Measurements from ENCODE around the gene NUP107.
A peak's percentile ranks its signal among the peaks of the same experiment; 100 is the strongest.

The NUP107 gene

DNA sequence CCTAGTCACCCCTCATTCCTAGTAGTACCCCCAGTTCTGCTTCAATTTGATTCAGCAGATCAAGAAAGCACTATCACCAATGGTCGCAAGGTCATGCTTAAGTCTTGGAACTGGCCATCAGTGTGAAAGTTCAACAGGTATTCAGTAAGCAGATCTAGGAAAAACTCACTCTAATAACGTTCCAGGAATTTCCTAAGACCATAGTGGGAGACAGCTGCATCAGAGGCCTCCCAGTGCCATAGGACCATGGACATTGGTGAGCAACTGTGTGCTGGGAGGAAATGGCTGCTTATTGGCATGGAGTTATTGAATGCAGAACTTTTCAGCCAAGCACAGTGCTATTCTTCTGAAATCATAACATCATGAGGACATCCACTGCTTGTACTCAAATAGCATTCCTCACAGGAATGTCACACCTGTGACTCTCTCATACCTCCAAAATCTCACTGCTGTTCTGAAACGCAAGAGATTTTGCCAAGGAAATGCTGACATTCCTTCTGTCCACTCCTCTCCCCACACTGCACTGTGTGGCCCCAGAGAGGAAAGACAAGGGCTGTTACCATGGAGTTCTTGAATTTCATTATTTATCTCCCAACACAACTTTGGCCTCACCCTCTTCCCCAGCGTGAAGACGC, 90.3 kb downstream of the NUP107 start:
- DNase-seq = no peak

DNA sequence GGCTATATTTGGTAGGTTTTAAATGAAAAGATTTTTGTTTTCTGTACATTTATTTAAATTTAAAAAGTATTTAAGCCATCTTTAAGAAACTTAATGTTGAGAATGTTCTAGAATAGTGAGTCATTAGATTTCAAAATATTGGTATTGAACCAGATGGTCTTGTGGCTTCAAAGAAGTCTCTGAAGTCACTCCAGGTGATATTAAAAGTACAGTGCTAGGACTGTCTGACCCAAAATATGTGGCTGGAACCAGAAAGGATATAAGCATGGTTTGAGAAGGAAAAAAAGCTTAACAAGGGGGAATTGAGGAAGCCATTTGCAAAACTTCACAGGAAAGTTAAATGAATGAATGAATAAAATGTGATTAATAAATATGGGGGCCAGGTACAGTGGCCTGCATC, 92.5 kb downstream of the NUP107 start:
- DNase-seq = no peak

DNA sequence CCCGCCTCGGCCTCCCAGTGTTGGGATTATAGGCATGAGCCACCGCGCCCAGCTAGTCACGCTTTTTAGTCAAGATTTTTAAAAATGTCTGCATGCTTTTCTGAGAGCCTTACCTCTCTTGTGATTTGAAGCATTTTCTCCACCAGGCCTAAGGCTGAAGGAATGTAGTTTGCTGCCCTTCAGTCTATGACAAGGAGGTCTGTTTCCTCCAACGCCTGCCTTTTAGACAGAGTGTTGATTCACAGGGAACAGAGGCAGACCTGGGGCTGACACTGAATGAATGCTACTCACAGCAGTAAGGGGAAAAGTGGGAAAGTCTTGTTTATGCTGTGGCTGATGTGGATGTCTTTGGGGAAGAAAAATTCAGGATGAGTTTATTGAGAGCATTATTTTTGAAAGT, 94.0 kb downstream of the NUP107 start:
- no peak for DNase-seq

DNA sequence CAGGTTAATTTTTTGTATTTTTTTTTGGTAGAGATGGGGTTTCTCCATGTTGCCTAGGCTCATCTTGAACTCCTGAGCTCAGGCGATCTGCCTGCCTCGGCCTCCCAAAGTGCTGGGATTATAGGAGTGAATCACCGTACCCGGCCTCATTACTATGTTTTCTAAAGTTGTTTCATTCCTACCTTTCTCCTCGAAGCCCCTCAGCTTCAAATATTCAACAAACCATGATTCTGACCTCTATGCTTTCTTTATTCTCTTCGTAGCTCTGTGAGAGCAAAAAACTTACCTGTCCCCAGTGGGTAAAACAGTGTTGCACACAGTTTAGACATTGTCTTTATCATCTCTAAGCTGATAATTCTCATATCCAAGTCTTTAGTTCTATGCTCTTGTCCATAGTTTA, 95.0 kb downstream of the NUP107 start:
- no peak for DNase-seq

DNA sequence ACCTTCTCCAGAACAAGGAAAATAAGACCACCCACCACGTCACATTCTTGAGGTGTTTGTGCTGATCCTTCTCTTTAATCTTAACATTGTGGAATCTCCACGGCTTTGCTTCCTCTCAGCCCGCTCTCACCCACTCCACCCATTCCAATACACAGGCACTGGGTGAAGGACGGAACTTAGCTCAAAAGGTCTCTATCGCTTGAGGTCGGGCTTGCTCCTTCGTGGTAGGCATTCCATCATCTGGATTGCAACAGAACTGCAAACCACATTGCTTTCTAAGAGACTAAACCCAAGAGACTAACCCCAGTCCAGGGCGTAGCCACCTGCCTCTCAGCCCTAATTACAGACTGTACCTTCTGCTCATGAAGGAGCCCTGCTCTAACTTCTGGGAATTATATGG, 97.2 kb downstream of the NUP107 start:
- no peak for DNase-seq

DNA sequence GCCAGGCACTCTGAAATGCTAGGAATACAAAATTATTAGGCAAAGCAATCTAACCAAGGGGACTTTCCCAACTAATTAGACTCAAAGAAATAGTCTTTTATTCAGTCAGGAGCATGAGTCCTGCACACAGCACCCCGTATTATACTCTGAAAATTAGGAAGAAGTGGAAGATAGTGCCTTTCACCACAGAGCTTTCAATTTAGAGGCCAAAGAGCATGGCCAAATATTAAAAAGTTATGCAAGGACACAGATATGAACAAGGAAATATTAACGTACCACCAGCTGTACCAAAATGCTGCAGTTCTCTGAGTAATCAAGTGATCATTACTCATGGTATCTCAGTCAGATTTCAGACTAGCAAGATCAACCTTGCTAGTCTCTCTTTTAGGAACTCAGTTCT, 98.6 kb downstream of the NUP107 start:
- DNase-seq = no peak

DNA sequence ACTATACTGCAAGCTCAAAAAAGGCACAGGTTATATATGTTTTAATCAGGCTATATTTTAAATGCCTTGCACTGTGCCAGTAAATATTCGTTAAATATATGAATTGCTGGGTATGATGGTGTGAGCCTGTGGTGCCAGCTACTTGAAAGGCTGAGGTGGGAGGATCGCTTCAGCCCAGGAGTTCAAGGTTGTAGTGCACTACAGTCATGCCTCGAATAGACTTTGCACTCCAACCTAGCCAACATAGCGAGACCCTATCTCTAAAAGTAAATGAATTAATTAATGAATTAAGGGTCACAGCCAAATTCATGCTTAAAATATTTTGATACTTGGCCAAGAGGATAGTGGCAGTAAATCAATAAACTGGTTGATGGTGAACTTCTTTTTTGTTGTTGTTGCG, 99.0 kb downstream of the NUP107 start:
- no peak for DNase-seq

DNA sequence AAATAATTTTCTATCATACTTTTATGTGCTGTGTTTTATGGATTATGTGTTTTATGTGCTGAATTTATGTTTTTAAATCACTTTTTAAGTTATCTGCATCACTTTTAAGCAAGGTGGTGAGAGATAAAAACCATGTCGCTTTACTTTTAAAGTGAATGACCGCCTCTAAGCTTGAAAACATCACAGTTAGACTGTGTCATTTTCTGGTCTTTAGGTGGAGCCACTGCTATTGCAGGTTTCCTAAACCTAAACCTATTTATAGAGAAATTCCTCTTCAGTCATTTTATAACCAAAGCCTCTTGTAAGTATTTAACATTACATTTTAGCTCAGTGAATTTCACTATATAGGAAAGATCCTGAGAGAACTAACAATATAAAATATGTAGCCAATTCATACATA, 100.2 kb downstream of the NUP107 start:
- DNase-seq = no peak

DNA sequence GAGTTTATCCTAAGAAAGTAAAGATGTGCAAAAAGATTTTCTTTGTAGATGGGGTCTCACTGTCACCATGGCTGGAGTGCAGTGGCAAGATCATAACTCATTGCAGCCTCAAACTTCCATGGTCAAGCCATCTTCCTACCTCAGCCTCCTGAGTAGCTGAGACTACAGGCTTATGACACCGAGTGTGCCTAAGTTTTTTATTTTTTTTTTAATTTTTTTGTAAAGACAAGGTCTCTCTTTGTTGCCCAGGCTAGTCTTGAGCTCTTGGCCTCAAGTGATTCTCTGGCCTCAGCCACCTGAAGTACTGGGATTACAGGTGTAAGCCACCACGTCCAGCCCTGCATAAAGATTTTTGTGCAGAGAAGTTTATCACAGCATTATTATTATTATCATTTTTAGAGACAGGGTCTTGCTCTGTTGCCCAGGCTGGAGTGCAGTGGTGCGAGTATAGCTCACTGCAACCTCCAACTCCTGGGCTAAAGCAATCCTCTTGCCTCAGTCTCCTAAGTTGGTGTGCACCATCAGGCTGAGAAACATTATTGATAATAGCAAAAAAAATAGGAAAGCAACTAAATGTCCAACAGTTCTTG, 101.9 kb downstream of the NUP107 start:
- no peak for DNase-seq

DNA sequence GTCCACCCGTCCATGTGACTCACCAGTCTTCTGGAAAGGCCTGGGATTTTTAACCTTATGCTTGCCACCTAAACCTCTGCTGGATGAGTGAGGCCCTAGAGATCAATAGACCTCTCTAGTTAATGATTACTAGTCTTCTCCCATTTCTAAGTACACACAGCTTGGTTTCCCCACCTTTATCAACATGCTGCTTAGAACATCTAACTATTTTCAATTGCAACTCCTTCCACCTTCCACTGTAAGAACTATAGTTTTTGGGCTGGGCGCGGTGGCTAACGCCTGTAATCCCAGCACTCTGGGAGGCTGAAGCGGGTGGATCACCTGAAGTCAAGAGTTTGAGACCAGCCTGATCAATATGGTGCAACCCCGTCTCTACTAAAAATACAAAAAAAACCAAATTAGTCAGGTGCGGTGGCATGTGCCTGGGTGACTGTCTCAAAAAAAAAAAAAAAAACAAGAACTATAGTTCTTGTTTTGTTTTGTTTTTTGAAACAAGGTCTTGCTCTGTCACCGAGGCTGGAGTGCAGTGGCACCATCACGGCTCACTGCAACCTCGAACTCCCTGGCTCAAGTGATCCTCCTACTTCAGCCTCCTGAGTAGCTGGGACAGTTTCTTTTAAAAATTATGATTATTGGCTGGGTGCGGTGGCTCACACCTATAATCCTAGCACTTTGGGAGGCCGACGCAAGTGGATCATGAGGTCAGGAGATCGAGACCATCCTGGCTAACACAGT, 102.5 kb downstream of the NUP107 start:
- DNase-seq = no peak

DNA sequence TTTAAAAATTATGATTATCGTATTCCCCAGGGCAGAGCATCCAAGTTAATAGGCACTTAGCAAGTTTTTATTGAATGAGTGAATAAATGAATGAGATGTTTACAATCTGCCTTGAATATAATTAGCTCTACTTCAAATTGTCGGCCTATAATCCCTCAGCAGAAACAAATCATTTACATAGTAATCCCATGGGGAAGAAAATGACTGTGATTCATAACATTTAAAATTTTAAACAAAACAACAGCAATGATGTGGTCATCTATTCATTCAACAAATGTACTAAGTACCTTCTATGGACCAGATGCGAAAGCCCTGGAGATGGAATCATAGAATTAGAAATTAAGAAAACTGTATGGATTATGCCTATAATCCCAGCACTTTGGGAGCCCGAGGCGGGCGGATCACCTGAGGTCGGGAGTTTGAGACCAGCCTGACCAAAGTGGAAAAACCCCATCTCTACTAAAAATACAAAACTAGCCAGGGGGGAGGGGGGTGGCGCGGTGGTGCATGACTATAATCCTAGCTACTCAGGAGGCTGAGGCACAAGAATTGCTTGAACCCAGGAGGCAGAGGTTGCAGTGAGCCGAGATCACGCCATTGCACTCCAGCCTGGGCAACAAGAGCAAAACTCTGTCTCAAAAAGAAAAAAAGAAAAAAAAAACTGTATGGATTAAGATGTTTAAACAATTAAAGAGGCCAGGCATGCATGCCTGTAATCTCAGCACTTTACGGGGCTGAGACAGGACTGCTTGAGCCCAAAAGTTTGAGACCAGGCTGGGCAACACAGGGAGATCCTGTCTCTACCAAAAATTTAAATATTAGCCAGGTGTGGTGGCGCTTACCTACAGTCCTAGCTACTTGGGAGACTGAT, 103.5 kb downstream of the NUP107 start:
- no peak for DNase-seq

DNA sequence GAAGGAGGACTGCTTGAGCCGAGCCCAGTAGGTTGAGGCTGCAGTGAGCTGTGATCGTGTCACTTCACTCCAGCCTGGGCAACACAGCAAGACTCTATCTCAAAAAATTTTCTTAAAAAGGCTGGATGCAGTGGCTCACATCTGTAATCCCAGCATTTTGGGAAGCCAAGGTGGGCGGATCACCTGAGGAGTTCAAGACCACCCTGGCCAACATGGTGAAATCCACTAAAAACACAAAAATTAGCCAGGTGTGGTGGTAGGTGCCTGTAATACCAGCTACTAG, 104.1 kb downstream of the NUP107 start:
- DNase-seq = no peak

DNA sequence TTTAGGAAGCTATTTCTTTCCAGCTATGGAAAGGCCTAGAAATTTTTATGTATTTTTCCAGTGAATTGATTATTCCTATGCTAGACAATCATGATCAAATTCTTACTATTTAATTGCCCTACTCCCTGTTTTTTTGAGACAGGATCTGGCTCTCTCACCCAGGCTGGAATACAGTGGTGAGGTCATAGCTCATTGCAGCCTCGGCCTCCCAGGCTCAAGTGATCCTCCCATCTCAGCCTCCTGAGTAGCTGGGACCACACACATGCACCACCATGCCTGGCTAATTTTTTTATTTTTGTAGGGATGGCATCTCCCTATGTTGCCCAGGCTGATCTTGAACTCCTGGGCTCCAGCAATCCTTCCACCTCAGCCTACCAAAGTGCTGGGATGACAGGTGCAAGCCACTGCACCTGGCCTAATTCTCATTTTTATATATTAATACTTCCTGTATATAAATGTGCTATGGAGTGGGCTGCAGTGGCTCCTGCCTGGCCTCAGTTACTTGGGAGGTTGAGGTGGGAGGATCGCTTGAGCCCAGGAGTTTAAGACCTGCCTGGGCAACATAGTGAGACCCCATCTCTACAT, 105.2 kb downstream of the NUP107 start:
- no peak for DNase-seq

DNA sequence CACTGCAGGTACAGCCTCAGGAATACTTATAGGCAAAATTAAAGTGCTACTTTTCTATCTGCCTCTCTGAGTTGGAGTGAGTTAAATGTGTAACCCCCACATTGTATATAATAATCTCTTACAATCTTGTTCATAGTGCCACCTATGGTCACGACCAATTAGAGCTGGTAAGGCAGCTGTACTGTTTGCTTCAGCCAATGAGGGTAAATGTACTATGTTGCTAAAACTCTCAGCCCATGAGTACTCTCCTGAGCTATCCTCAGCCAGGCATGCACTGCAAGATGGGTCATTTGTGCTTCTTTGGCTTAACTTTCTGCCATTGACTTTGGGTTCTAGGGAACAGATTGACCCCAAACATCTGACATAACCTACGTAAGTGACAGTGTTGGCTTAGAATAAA, 106.2 kb downstream of the NUP107 start:
- DNase-seq = peak; percentile 15

DNA sequence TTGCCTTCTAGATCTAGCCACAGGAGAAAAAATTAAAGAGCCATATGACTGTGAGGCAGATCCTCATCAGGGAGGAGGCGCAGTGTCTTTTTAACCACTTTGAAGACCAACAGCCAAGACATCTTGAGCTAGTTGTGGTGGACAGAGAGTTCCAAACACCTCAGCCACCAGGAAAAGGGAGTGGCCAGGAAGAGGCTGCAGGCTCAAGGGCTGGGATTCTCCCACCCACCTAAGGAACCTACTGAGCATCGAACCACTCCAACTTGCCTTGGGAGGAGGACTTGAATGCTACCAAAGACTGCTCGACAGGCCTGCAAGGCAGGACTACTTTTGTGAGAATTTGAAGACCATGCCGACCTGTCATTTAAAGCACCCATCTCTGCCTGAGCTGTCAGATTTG, 106.7 kb downstream of the NUP107 start:
- no peak for DNase-seq

DNA sequence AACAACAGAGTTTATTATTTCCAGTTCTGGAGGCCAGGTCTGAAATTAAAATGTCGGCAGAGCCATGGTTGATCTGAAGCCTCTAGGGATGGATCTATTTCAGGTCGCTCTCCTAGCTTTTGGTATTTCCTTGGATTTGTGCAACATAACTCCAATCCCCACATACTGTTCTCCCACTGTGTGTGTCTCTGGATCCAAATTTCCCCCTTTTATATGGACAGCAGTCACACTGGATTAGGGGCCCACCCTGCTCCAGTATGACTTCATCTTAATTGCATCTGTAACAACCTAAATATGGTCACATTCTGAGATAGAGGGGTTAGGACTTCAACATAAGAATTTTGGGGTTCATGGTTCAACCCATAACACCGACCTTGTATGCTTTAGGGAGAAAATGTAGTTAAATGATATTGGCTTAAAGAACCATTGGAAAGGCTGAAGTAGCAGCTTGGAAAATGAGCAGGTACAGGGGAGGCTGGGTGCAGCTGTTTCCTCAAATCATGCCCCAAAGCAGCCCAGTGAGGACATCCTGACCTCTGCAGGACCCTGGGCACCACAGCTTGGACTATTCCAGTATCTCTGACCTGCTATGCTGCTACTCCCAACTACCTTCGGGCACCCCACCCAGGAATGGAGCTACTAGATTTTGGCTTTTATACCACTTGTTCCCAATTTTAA, 107.3 kb downstream of the NUP107 start:
- no peak for DNase-seq

DNA sequence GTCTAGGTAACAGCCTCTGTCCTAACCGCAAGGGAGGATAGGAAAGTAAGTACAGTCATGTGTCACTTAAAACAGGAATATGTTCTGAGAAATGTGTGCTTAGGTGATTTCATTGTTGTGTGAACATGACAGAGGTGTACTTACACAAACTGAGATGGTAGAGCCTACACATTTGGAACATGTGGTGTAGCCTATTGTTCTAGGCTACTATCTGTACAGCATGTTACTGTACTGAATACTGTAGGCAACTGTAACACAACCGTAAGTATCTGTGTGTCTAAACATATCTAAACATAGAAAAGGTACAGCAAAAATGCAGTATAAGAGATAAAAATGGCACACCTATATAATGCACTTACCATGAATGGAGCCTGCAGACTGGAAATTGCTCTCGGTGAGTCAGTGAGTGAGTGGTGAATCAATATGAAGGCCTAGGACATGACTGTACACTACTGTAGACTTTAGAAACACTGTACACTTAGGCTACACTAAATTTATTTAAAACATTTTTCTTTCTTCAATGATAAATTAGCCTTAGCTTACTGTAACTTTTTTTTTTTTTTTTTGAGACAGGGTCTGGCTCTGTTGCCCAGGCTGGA, 108.0 kb downstream of the NUP107 start:
- no peak for DNase-seq

Data from CD4-positive, alpha-beta T cell treated with Interleukin-17A for 4 hours (primary cell).